Right atrium auricular region (tissue), 2 donors: Measurements from ENCODE around the gene TSR3. TPM values are rescaled to one million over a fixed set of nuclear protein-coding genes. Genes with fewer than 3 reads are reported as not detected.

ENCODE experiments used
- DNase-seq: peaks from one replicate; pipeline ENCODE4 v3.0.0-alpha.2; 2019; ENCODE audit warnings: low spot score
- H3K27ac ChIP-seq, 2 donors: fragments of 200-600 bp; sonication (generic); 1 replicate in 1 of 2; 2 replicates in 1 of 2; pipeline ENCODE4 v1.5.1; 2016 to 2019
- H3K27me3 ChIP-seq, 2 donors: fragments of 200-600 bp; sonication (generic); one replicate each; pipeline versions ENCODE4 v1.5.1 to v1.6.0; 2017 to 2019
- H3K36me3 ChIP-seq: fragments of 200-600 bp; sonication (generic); one replicate; pipeline ENCODE4 v1.5.1; 2016
- H3K4me1 ChIP-seq, 2 donors: fragments of 200-600 bp; sonication (generic); one replicate each; pipeline versions ENCODE4 v1.5.1 to v1.6.0; 2017 to 2019
- H3K4me3 ChIP-seq, 2 donors: fragments of 200-600 bp; sonication (generic); 1 replicate in 1 of 2; 2 replicates in 1 of 2; pipeline ENCODE4 v1.5.1; 2017 to 2019; ENCODE audit warnings: mild to moderate bottlenecking in 1 of 2, moderate library complexity in 1 of 2
- H3K9me3 ChIP-seq, 2 donors: fragments of 200-600 bp; sonication (generic); one replicate each; pipeline ENCODE4 v1.5.1; 2019
- total RNA-seq, 2 donors: library from RNA; depleted of rRNA; stranded (reverse); fragments of >200 nt; gene quantifications; one replicate each; pipeline ENCODE4 v1.1.0, GENCODE V29; 2016
- TF ChIP-seq, protein P1 (sequence below), 2 donors: fragments of 200-600 bp; sonication (generic); IDR thresholded peaks; one replicate each; pipeline ENCODE4 v1.5.1; 2019; ENCODE audit warnings: antibody characterized with exemption in 2 of 2

The TSR3 gene
- total RNA-seq, 2 donors from 2014 or later: 72.8 to 73.7 TPM

DNA sequence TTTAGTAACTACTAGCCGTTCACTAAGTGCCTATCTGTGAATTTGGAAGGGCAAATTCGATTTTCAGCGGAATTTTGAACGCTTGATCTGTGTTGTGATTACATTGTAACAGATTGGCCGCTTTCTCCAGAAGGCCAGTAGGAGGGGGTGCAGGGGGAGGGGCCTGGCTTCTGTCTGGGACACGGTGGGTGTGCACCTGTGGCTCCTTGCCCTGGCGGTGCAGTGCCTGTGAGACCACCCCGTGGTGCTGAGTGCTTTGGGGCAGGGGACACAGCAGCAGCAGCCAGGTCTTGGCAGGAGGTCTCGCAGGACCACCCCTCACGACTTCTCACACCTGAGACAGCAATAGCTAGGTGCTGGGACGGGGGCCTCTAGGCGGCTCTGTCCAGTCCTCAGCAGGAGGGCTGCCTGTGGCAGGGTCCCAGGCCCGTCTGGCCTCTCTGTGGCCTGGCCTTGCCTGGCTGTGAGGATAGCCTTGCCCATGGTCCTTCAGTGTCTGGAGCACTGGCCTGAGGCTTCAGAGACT, 40.4 kb downstream of the TSR3 start:
- Histone ChIP-seq H3K9me3 (no peaks in the 10 kb centered on the region), H3K27ac (peak overlapping the region; percentile 71 to 81), H3K36me3 (peaks cover 26% of the 10 kb centered on the region), H3K27me3 (no peaks in the 10 kb centered on the region), H3K4me3 (peak overlapping the region; percentile 76 to 77), H3K4me1 (peaks cover 0 to 36% of the 10 kb centered on the region in 2 donors)
- no peak for DNase-seq
- TF ChIP-seq, protein P1, sequence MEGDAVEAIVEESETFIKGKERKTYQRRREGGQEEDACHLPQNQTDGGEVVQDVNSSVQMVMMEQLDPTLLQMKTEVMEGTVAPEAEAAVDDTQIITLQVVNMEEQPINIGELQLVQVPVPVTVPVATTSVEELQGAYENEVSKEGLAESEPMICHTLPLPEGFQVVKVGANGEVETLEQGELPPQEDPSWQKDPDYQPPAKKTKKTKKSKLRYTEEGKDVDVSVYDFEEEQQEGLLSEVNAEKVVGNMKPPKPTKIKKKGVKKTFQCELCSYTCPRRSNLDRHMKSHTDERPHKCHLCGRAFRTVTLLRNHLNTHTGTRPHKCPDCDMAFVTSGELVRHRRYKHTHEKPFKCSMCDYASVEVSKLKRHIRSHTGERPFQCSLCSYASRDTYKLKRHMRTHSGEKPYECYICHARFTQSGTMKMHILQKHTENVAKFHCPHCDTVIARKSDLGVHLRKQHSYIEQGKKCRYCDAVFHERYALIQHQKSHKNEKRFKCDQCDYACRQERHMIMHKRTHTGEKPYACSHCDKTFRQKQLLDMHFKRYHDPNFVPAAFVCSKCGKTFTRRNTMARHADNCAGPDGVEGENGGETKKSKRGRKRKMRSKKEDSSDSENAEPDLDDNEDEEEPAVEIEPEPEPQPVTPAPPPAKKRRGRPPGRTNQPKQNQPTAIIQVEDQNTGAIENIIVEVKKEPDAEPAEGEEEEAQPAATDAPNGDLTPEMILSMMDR (IDR thresholded peaks at IDR 0.05): no peak

DNA sequence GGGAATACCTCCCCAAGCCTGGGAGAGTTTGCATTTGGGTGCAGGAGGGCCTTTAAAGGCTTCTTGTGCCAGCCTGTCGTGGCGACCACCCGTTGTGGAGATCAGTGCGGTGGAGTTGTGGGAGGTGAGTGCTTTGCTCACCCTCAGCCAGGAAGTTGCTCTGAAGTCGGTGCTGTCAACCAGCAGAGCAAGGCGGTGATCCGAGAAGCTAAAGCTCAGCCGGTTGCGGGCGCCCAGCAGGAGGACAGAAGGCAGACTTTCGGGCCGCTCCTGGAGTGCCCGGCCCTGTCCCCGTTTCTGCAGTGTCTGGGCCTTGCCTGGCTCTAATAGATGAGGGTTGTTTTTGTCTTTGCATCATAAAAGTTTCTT, 40.9 kb downstream of the TSR3 start:
- no peak for DNase-seq
- Histone ChIP-seq H3K27ac (peak overlapping the region; percentile 64 to 81), H3K9me3 (no peaks in the 10 kb centered on the region), H3K36me3 (peaks cover 22% of the 10 kb centered on the region), H3K27me3 (no peaks in the 10 kb centered on the region), H3K4me1 (peaks cover 0 to 36% of the 10 kb centered on the region in 2 donors), H3K4me3 (peak overlapping the region; percentile 76 to 77)
- TF ChIP-seq, protein P1 (IDR thresholded peaks at IDR 0.05): no peak

DNA sequence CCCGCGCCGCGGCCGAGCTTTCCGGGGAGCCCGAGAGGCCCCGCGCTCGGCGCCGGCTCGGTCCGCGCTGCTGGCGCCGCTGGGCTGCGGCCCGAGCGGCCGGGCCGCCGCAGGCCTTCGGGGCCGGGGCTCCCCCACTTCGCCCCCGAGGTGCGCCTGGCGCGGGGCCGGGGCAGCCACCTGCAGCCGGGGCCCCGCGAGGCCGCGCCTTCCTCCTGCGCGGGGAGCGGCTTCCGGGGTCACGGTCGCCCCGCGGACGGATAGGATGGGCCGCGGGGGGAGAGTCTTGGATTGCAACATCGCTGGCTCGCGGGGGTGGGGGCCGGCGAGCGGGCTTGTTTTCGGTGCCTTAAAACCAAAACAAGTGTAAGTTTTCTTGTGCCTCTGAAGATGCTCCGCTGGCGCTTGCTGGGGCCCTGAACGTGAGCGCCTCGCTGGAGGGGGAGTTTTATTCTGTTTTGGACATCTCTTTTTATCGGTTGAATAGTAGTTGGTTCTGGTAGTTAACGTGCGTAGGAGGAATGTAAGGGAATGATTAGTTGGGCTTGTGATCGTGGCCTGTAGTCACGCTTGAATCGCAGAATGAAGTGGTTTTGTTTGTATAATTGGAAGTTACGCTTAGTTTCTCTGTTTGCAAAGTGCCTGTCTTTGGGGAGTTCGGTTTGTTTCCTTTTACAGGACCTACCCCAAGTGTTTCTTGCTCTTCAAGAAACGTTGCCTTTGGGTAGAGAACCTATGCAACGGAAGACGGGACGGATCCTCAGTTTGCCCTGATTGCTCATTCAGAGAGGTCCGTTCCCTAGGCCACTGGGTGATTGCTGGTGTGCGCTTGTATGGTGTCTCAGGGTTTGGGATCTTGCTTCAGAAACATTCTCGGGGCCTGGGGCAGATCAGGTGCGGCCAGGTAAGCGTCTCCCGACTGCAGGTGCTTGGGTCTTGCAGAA, 41.5 kb downstream of the TSR3 start:
- Histone ChIP-seq H3K9me3 (no peaks in the 10 kb centered on the region), H3K4me1 (peaks cover 0 to 36% of the 10 kb centered on the region in 2 donors), H3K27me3 (no peaks in the 10 kb centered on the region), H3K27ac (peak overlapping the region; percentile 64 to 81), H3K4me3 (peak overlapping the region; percentile 76 to 77), H3K36me3 (peaks cover 15% of the 10 kb centered on the region)
- TF ChIP-seq, protein P1 (IDR thresholded peaks at IDR 0.05): no peak
- peak; percentile 62 for DNase-seq

DNA sequence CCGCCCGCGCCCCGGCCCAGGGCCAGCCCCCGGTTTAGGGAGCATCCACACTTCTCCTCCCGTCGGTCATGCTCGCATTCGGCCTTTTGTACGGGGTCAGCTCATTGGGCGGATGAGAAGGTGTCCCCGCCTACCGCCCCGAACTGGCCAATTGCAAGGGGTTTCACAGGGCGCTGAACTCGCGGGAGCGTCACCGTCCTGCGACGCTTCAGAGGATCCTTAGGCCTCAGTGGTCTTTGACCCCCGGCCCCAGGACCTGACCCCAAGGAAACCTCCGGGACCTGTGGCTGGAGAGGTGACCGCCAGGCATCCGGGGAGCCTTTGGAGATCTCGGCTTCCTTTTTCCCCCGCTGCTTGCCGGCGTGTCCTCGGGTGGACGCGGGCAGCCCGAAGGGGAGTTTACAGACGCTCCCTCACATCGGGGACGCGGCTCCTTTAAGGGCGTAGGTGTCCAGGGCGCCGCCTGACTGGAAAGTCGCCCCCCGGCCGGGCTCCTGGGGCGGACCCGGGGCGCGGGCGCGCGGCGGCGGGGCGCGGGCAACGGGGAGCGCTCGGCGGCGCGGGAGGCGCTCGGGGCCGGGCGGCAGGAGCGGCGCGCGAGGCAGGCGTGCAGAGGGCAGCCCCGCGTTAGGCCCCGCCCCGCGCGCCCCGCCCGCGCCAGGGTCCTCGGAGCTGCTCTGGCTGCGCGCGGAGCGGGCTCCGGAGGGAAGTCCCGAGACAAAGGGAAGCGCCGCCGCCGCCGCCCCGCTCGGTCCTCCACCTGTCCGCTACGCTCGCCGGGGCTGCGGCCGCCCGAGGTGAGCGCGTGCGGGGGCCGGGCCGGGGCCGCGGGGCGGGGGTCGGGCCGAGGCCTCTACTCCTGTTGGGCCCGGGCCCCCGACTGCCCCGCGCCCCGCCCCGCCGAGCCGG, 42.4 kb downstream of the TSR3 start, which contains the start of gene UBE2I:
Gene UBE2I, plus strand, starts transcription at position 660 of the 909 bp plus-strand sequence. CDS start 4,395 bp downstream, outside the sequence.
- H3K4me3 ChIP-seq: peak within 1 kb of the TSS; percentile 76 to 77
- H3K27ac ChIP-seq: peak within 1 kb of the TSS; percentile 97 to 98
- peak; percentile 98 for DNase-seq
- no peaks in the 10 kb centered on the region for H3K9me3 ChIP-seq
- peaks cover 6% of the 10 kb centered on the region for H3K36me3 ChIP-seq
- H3K4me1 ChIP-seq: peaks cover 0 to 36% of the 10 kb centered on the region in 2 donors
- TF ChIP-seq, protein P1 (IDR thresholded peaks at IDR 0.05): no peak
- no peaks in the 10 kb centered on the region for H3K27me3 ChIP-seq
